Frontal cortex (tissue), 4 donors: ENCODE results near the gene CLSTN1. TPM values are rescaled to one million over a fixed set of nuclear protein-coding genes. Genes with fewer than 3 reads are reported as not detected.

Source experiments
- DNase-seq, 2 donors: peaks; one replicate each; pipeline ENCODE4 v3.0.0; 2012; ENCODE audit warnings: low spot score in 2 of 2
- FAIRE-seq: peaks from 2 replicates; lab custom pipeline; 2012; peaks lifted over from hg19 to GRCh38; lab: Jason Lieb, UNC
- total RNA-seq: library from RNA; depleted of rRNA; stranded (reverse); fragments of >200 nt; gene quantifications from one replicate; pipeline ENCODE4 v1.2.3, GENCODE V29; 2014
- donor health status: control.
- donor health status: control.
- donor health status: control.

The CLSTN1 gene
- total RNA-seq, 1 donor from 2014 or later: 143 TPM

DNA sequence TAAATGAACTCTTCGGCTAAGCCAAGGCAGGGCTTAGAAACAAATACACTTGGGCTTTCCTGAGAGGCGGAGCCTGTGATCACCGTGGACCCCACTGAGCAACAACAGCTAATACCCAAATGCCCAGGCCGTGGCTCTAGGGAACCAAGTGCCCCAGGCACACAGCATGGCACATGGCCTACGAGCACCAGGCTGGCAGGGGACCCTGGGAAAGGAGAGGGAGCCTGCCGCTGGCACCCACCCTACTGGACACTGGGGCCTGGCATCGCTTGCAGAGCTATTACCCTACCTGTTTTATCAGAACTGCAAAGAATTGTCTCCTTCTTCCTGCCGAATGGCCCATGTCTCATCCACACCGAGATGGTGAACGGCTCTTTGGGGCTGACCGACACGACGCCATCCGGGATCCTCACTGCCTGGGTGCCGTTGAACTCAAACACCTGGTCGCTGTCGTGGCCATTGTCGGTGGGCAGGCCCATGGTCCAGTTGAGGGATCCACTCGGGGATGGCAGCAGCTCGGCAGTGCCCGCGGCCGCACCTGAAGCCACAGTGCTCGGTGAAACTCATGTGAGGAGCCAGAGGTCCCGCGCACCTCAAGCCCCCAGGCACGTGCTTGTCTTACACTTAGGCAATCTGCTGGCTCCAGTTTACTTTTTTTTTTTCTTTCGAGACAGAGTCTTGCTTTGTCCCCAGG, 79.5 kb downstream of the CLSTN1 start:
- FAIRE-seq: no peak
- DNase-seq: no peak

DNA sequence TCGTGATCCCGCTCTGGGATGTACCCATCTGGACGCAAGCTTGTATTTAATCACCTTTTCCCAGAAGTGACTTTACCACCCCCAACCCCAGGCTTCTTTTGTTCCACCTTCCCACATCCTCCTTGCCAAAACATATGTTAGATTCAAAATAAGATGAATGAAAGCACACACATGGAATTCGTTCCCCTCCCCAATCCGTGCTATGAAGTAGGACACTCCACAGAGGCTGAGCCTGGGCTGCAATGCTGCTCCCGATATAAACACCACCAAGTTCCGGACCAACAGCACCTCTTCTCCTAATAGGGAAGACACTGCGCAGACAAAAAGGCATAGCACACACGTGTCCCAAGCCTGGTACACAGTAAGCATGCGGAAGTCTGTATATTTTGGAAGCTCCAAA, 86.1 kb downstream of the CLSTN1 start:
- FAIRE-seq (no peak), DNase-seq (no peak)

DNA sequence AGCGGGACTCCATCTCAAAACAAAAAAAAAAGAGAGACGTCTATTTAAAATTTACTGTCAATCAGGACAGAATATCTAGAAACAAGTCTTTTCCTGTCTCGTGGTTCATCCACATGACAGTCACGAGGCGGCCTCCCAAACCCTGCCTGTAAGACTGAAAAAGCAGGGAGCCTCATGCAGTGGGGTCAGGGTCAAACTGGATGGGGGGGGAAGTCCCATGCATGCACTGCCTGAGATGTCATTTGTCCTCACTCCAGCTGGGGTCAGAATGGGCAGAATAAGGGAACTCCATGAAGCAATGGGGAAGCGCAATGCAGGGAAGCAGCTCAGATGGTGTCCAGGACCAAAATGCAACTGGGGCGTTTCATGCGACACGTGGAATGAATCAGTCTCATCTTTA, 86.7 kb downstream of the CLSTN1 start:
- FAIRE-seq (no peak), DNase-seq (no peak)

- FAIRE-seq (no peak), DNase-seq (no peak)
These were observed 87.5 kb downstream of the CLSTN1 start for GRCh38 chr1:9736241-9736640.

DNA sequence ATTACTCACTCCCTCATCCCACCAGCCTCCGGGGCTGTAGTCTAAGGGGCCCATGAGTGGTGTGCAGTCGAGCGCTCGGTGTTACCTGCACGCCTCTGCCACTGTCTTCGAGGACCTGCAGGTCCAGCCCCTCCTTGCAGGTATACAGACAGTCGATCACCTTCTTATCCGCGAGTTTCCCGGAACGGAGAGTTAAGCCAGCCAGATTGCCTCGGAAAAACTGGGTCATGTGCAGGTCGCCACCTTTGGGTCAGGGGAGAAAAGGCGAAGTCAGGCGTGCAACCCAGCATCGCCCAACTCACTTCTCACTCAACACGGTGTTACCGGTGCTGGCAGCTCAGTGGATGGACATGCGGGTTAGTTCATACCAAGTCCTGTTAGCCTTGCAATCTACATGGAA, 88.0 kb downstream of the CLSTN1 start:
- FAIRE-seq: no peak
- no peak for DNase-seq

- no peak for DNase-seq
- no peak for FAIRE-seq
These were observed 90.5 kb downstream of the CLSTN1 start for GRCh38 chr1:9733160-9733789.

GRCh38 chr1:9732123-9732971, 91.4 kb downstream of the CLSTN1 start:
- DNase-seq (no peak), FAIRE-seq (no peak)

DNA sequence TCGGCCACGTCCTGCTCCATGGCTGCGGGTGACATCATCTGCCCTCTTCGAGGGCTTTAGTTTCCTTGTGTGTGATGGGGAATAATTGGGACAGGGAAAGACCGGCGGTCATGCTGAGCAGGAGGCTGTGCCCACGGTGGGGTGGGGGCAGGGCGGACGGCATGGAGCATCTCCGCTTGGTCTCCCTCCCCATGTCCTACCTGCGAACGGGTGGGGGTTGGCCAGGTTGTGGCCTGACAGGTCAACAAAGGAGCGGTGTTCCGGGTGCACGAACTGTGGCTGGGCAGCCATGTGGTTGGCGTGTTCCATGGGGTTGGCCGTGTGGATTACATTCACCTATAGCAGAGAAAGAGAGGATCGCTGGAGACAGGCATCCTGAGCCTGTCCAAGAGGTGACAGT, 92.2 kb downstream of the CLSTN1 start:
- DNase-seq (no peak), FAIRE-seq (no peak)

- DNase-seq (no peak), FAIRE-seq (no peak)
These were observed 92.7 kb downstream of the CLSTN1 start for GRCh38 chr1:9731051-9731537.

- DNase-seq (peak in 1 of 2 donors; percentile 57), FAIRE-seq (no peak)
These were observed 93.5 kb downstream of the CLSTN1 start for GRCh38 chr1:9730096-9730901.

DNA sequence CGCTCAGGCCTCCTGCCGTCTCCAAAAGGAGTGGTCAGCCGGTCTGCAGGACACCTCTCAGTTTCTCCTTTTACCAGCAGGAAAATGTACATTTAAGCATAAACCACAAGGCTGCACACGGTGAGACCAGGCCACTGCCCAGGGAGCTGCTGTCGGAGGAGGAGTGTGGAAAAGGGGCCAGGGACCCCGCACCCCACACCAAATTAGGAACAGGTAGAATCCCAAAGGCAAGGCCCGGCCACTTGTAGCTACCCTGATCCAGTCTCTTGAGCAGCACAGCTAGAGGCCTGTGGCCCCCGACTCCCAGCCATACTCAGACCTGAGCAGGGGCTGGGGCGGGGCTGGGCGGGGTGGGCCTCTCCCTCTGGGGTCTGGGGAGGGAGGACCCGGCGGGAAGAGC, 94.2 kb downstream of the CLSTN1 start:
- FAIRE-seq (no peak), DNase-seq (no peak)

- DNase-seq: no peak
These were observed 95.1 kb downstream of the CLSTN1 start for GRCh38 chr1:9728451-9729295.

GRCh38 chr1:9726905-9727595, 96.7 kb downstream of the CLSTN1 start:
- no peak for DNase-seq
- no peak for FAIRE-seq

More at GRCh38 chr1:9728451-9729295, 95.1 kb downstream of the CLSTN1 start:
- FAIRE-seq: no peak

GRCh38 chr1:9726406-9726805, 97.4 kb downstream of the CLSTN1 start:
- FAIRE-seq (no peak), DNase-seq (no peak)

- DNase-seq: peak in 1 of 2 donors; percentile 78
- no peak for FAIRE-seq
These were observed 98.9 kb downstream of the CLSTN1 start for GRCh38 chr1:9724706-9725476.

GRCh38 chr1:9723926-9724325, 99.8 kb downstream of the CLSTN1 start:
- FAIRE-seq: no peak
- no peak for DNase-seq

GRCh38 chr1:9723068-9723805, 100.5 kb downstream of the CLSTN1 start:
- FAIRE-seq: no peak

More at GRCh38 chr1:9723068-9723805, 100.5 kb downstream of the CLSTN1 start:
- DNase-seq: no peak
